ENCODE data around the gene SSC5D.

The SSC5D gene

DNA sequence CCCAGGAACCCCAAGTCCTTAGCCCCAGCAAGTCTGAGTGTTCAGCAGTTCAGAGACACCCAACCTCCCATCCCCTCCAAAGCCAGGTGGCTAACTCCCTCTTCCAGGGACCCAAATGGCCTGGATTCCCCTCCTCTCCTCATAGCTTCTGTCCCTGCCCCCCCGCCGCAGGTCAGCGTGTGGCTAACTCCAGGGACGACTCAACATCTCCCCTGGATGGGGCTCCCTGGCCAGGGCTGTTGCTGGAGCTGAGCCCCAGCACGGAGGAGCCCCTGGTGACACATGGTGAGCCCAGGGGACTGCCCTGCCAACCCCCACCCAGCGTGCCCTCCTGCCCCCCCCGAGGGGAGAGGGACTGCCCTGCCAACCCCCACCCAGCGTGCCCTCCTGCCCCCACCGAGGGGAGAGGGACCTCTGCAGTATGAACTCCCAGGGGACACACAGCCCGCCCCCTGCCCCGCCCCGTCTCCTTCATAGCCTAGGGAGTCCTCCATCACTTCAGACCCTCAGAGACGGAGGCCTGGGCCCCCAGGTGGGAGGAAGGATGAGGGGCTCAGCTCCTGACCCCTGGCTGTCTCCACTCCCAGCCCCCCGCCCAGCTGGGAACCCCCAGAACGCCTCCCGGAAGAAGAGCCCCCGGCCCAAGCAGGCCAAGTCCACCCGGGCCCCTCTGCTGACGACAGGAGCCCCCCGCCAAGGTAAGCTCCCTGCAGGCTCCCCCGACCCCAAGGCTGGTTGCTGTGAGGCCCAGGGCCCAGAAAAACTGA lies 1.7 kb downstream of the SSC5D start:
- H3K4me1 ChIP-seq (ENCODE audit: control insufficient read depth, insufficient read depth, low read length), result peaks cover 19% of the 10 kb centered on the region
- POLR2A ChIA-PET, result interaction anchor here (0.6 kb wide), 1 partner anchor 28 kb away, joined by 3 read pairs; no protein-coding TSS in a partner anchor
- no peak overlapping the region for H3K4me3 ChIP-seq (ENCODE audit: low read depth, low read length)
- CTCF ChIA-PET, result interaction anchor here (1.1 to 4.4 kb wide), 3 partner anchors 14 to 165 kb away, joined by 8 to 28 read pairs (median 8); no protein-coding TSS in a partner anchor
- no peak overlapping the region for H3K27ac ChIP-seq (ENCODE audit: extremely low read depth, low read depth, low read length)
- H3K9me3 ChIP-seq (ENCODE audit: control insufficient read depth, insufficient read depth, low read depth, low read length), result no peaks in the 10 kb centered on the region
- no peaks in the 10 kb centered on the region for H3K36me3 ChIP-seq (ENCODE audit: control insufficient read depth in 2 of 2, insufficient read depth in 1 of 2, low read length in 2 of 2)
- TF ChIP-seq, protein P1, sequence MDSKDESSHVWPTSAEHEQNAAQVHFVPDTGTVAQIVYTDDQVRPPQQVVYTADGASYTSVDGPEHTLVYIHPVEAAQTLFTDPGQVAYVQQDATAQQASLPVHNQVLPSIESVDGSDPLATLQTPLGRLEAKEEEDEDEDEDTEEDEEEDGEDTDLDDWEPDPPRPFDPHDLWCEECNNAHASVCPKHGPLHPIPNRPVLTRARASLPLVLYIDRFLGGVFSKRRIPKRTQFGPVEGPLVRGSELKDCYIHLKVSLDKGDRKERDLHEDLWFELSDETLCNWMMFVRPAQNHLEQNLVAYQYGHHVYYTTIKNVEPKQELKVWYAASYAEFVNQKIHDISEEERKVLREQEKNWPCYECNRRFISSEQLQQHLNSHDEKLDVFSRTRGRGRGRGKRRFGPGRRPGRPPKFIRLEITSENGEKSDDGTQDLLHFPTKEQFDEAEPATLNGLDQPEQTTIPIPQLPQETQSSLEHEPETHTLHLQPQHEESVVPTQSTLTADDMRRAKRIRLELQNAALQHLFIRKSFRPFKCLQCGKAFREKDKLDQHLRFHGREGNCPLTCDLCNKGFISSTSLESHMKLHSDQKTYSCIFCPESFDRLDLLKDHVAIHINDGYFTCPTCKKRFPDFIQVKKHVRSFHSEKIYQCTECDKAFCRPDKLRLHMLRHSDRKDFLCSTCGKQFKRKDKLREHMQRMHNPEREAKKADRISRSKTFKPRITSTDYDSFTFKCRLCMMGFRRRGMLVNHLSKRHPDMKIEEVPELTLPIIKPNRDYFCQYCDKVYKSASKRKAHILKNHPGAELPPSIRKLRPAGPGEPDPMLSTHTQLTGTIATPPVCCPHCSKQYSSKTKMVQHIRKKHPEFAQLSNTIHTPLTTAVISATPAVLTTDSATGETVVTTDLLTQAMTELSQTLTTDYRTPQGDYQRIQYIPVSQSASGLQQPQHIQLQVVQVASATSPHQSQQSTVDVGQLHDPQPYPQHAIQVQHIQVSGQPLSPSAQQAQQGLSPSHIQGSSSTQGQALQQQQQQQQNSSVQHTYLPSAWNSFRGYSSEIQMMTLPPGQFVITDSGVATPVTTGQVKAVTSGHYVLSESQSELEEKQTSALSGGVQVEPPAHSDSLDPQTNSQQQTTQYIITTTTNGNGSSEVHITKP (tag by site-specific recombination; IDR thresholded peaks at IDR 0.05), result 0 out of 2 replicates have a peak, but pooled peaks have one; percentile 12
- TF ChIP-seq, protein P2, sequence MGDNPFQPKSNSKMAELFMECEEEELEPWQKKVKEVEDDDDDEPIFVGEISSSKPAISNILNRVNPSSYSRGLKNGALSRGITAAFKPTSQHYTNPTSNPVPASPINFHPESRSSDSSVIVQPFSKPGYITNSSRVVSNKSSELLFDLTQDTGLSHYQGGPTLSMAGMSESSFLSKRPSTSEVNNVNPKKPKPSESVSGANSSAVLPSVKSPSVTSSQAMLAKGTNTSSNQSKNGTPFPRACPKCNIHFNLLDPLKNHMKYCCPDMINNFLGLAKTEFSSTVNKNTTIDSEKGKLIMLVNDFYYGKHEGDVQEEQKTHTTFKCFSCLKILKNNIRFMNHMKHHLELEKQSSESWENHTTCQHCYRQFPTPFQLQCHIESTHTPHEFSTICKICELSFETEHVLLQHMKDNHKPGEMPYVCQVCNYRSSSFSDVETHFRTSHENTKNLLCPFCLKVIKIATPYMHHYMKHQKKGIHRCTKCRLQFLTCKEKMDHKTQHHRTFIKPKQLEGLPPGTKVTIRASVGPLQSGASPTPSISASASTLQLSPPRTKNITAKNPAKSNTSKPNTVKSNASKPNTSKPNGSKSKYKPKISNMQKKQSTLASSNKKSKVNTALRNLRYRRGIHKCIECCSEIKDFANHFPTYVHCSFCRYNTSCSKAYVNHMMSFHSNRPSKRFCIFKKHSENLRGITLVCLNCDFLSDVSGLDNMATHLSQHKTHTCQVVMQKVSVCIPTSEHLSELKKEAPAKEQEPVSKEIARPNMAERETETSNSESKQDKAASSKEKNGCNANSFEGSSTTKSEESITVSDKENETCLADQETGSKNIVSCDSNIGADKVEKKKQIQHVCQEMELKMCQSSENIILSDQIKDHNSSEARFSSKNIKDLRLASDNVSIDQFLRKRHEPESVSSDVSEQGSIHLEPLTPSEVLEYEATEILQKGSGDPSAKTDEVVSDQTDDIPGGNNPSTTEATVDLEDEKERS (tag by site-specific recombination; IDR thresholded peaks at IDR 0.05), result no peak
- no peak for TF ChIP-seq ZNF776 (tag by site-specific recombination; IDR thresholded peaks at IDR 0.05; ENCODE audit: borderline replicate concordance)
- TF ChIP-seq ZNF623 (tag by site-specific recombination; IDR thresholded peaks at IDR 0.05), result no peak
- TF ChIP-seq, protein P3, sequence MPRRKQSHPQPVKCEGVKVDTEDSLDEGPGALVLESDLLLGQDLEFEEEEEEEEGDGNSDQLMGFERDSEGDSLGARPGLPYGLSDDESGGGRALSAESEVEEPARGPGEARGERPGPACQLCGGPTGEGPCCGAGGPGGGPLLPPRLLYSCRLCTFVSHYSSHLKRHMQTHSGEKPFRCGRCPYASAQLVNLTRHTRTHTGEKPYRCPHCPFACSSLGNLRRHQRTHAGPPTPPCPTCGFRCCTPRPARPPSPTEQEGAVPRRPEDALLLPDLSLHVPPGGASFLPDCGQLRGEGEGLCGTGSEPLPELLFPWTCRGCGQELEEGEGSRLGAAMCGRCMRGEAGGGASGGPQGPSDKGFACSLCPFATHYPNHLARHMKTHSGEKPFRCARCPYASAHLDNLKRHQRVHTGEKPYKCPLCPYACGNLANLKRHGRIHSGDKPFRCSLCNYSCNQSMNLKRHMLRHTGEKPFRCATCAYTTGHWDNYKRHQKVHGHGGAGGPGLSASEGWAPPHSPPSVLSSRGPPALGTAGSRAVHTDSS (tag by site-specific recombination; IDR thresholded peaks at IDR 0.05), result no peak
- TF ChIP-seq, protein P4, sequence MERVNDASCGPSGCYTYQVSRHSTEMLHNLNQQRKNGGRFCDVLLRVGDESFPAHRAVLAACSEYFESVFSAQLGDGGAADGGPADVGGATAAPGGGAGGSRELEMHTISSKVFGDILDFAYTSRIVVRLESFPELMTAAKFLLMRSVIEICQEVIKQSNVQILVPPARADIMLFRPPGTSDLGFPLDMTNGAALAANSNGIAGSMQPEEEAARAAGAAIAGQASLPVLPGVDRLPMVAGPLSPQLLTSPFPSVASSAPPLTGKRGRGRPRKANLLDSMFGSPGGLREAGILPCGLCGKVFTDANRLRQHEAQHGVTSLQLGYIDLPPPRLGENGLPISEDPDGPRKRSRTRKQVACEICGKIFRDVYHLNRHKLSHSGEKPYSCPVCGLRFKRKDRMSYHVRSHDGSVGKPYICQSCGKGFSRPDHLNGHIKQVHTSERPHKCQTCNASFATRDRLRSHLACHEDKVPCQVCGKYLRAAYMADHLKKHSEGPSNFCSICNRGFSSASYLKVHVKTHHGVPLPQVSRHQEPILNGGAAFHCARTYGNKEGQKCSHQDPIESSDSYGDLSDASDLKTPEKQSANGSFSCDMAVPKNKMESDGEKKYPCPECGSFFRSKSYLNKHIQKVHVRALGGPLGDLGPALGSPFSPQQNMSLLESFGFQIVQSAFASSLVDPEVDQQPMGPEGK (tag by site-specific recombination; IDR thresholded peaks at IDR 0.05), result 0 out of 2 replicates have a peak, but pooled peaks have one; percentile 12
- no peak for TF ChIP-seq ZNF837 (tag by site-specific recombination; IDR thresholded peaks at IDR 0.05)
- TF ChIP-seq SCRT1 (tag by site-specific recombination; IDR thresholded peaks at IDR 0.05; ENCODE audit: borderline replicate concordance), result no peak
- TF ChIP-seq ZSCAN23 (tag by site-specific recombination; IDR thresholded peaks at IDR 0.05), result no peak
- no peak for TF ChIP-seq ZNF184 (tag by site-specific recombination; IDR thresholded peaks at IDR 0.05)
- peak; percentile 30; the same call in 1 of the 2 replicates for TF ChIP-seq GLIS2 (tag by site-specific recombination; IDR thresholded peaks at IDR 0.05)
- TF ChIP-seq, protein P5, sequence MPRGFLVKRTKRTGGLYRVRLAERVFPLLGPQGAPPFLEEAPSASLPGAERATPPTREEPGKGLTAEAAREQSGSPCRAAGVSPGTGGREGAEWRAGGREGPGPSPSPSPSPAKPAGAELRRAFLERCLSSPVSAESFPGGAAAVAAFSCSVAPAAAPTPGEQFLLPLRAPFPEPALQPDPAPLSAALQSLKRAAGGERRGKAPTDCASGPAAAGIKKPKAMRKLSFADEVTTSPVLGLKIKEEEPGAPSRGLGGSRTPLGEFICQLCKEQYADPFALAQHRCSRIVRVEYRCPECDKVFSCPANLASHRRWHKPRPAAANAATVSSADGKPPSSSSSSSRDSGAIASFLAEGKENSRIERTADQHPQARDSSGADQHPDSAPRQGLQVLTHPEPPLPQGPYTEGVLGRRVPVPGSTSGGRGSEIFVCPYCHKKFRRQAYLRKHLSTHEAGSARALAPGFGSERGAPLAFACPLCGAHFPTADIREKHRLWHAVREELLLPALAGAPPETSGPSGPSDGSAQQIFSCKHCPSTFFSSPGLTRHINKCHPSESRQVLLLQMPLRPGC (tag by site-specific recombination; IDR thresholded peaks at IDR 0.05), result no peak
- TF ChIP-seq SP2 (tag by site-specific recombination; IDR thresholded peaks at IDR 0.05), result no peak
- TF ChIP-seq RBAK (tag by site-specific recombination; IDR thresholded peaks at IDR 0.05), result no peak
- no peak for TF ChIP-seq GLI2 (tag by site-specific recombination; IDR thresholded peaks at IDR 0.05; ENCODE audit: borderline replicate concordance, low read depth)
- TF ChIP-seq, protein P6, sequence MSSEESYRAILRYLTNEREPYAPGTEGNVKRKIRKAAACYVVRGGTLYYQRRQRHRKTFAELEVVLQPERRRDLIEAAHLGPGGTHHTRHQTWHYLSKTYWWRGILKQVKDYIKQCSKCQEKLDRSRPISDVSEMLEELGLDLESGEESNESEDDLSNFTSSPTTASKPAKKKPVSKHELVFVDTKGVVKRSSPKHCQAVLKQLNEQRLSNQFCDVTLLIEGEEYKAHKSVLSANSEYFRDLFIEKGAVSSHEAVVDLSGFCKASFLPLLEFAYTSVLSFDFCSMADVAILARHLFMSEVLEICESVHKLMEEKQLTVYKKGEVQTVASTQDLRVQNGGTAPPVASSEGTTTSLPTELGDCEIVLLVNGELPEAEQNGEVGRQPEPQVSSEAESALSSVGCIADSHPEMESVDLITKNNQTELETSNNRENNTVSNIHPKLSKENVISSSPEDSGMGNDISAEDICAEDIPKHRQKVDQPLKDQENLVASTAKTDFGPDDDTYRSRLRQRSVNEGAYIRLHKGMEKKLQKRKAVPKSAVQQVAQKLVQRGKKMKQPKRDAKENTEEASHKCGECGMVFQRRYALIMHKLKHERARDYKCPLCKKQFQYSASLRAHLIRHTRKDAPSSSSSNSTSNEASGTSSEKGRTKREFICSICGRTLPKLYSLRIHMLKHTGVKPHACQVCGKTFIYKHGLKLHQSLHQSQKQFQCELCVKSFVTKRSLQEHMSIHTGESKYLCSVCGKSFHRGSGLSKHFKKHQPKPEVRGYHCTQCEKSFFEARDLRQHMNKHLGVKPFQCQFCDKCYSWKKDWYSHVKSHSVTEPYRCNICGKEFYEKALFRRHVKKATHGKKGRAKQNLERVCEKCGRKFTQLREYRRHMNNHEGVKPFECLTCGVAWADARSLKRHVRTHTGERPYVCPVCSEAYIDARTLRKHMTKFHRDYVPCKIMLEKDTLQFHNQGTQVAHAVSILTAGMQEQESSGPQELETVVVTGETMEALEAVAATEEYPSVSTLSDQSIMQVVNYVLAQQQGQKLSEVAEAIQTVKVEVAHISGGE (tag by site-specific recombination; conservative IDR thresholded peaks at IDR 0.05; ENCODE audit: low read depth), result no peak
- TF ChIP-seq, protein P7, sequence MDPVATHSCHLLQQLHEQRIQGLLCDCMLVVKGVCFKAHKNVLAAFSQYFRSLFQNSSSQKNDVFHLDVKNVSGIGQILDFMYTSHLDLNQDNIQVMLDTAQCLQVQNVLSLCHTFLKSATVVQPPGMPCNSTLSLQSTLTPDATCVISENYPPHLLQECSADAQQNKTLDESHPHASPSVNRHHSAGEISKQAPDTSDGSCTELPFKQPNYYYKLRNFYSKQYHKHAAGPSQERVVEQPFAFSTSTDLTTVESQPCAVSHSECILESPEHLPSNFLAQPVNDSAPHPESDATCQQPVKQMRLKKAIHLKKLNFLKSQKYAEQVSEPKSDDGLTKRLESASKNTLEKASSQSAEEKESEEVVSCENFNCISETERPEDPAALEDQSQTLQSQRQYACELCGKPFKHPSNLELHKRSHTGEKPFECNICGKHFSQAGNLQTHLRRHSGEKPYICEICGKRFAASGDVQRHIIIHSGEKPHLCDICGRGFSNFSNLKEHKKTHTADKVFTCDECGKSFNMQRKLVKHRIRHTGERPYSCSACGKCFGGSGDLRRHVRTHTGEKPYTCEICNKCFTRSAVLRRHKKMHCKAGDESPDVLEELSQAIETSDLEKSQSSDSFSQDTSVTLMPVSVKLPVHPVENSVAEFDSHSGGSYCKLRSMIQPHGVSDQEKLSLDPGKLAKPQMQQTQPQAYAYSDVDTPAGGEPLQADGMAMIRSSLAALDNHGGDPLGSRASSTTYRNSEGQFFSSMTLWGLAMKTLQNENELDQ (tag by site-specific recombination; IDR thresholded peaks at IDR 0.05; ENCODE audit: low read depth), result no peak
